Lung (tissue), 12 donors: ENCODE data around the gene IFITM1. TPM values are rescaled to one million over a fixed set of nuclear protein-coding genes. Genes with fewer than 3 reads are reported as not detected.

Experiments used
- ATAC-seq: fragments of 200-7000 bp; cut with Tn5 transposase; one replicate; pipeline ENCODE4 v1.9.1; 2020; ENCODE audit warnings: moderate number of reproducible peaks; ENCODE audit not compliant: insufficient read depth, low FRiP score
- DNase-seq, 3 donors: peaks; one replicate each; pipeline ENCODE4 v3.0.0-alpha.2; 2013 to 2017
- H3K27ac ChIP-seq, 2 donors: one replicate each; pipeline ENCODE4 v1.5.1; 2013; ENCODE audit warnings: mild to moderate bottlenecking in 2 of 2, moderate library complexity in 2 of 2, control low read depth in 1 of 2, inconsistent platforms in 1 of 2, low read depth in 1 of 2, low read length in 1 of 2
- H3K27me3 ChIP-seq, 3 donors: one replicate each; pipeline ENCODE4 v1.5.1; 2013; ENCODE audit warnings: low read length in 2 of 3; ENCODE audit not compliant: control insufficient read depth in 3 of 3, insufficient read depth in 3 of 3
- H3K36me3 ChIP-seq, 4 donors: one replicate each; pipeline ENCODE4 v1.5.1; 2013; ENCODE audit warnings: low read length in 4 of 4, mild to moderate bottlenecking in 1 of 4, moderate library complexity in 1 of 4; ENCODE audit not compliant: control insufficient read depth in 4 of 4, insufficient read depth in 4 of 4
- H3K4me1 ChIP-seq, 5 donors: one replicate each; pipeline ENCODE4 v1.5.1; 2013; ENCODE audit warnings: low read length in 5 of 5, mild to moderate bottlenecking in 2 of 5, moderate library complexity in 1 of 5; ENCODE audit not compliant: control insufficient read depth in 5 of 5, insufficient read depth in 5 of 5
- H3K4me3 ChIP-seq: one replicate; pipeline ENCODE4 v1.5.1; 2013; ENCODE audit warnings: mild to moderate bottlenecking, control low read depth, moderate library complexity
- H3K9ac ChIP-seq, 2 donors: one replicate each; pipeline ENCODE4 v1.5.1; 2013; ENCODE audit warnings: low read length in 2 of 2, control low read depth in 1 of 2; ENCODE audit not compliant: insufficient read depth in 1 of 2
- H3K9me3 ChIP-seq, 4 donors: one replicate each; pipeline ENCODE4 v1.5.1; 2013; ENCODE audit warnings: low read length in 3 of 4, mild to moderate bottlenecking in 1 of 4, moderate library complexity in 1 of 4; ENCODE audit not compliant: control insufficient read depth in 4 of 4, insufficient read depth in 3 of 4
- CTCF ChIP-seq: IDR thresholded peaks from 2 replicates; pipeline ENCODE4 v1.5.1; 2012; ENCODE audit warnings: mild to moderate bottlenecking; ENCODE audit errors: control extremely low read depth, extremely low read depth
- WGBS, 2 donors: extraction: QIAGEN DNeasy Blood & Tissue Kit; methylation state at CpG; one replicate each; pipeline ENCODE4 v1.1.7; 2013; 5-methylcytosine and 5-hydroxymethylcytosine counted together
- polyA plus RNA-seq, 2 donors: library from polyadenylated mRNA; stranded (reverse); fragments of 200-250 nt; gene quantifications; one replicate each; pipeline ENCODE4 v1.2.1, GENCODE V29; 2013
- total RNA-seq, 2 donors: library from RNA; depleted of rRNA in 1 of 2; stranded (reverse); fragments of >200 nt in 1 of 2; gene quantifications; one replicate each; pipeline ENCODE4 v1.2.1, GENCODE V29; 2014 to 2021
- donor health status: control.
- donor health status: control.
- donor health status: Bipolar disorder and iron deficiency.
- donor health status: healthy.
- donor health status: DM: yes; HTN: yes; CAD: no.

Gene IFITM1
- total and polyA plus RNA-seq, 4 donors = 53.3 to 531 (median 189) TPM

- WGBS, 2 donors = 77 to 89% methylated on average over 36 to 52 of the region's 52 CpGs
- ATAC-seq (no peak), DNase-seq (no peak)
- Histone ChIP-seq H3K27me3 (peaks cover 0 to 8% (median 6%) of the 10 kb centered on the region in 3 donors), H3K9ac (no peak overlapping the region), H3K9me3 (no peaks in the 10 kb centered on the region), H3K4me1 (peaks cover 0 to 16% (median 4%) of the 10 kb centered on the region in 5 donors), H3K4me3 (no peak overlapping the region), H3K36me3 (no peaks in the 10 kb centered on the region), H3K27ac (no peak overlapping the region)
- no peak for TF ChIP-seq CTCF
These were observed 9.8 kb upstream of the IFITM1 start for GRCh38 chr11:304061-304506.

DNA sequence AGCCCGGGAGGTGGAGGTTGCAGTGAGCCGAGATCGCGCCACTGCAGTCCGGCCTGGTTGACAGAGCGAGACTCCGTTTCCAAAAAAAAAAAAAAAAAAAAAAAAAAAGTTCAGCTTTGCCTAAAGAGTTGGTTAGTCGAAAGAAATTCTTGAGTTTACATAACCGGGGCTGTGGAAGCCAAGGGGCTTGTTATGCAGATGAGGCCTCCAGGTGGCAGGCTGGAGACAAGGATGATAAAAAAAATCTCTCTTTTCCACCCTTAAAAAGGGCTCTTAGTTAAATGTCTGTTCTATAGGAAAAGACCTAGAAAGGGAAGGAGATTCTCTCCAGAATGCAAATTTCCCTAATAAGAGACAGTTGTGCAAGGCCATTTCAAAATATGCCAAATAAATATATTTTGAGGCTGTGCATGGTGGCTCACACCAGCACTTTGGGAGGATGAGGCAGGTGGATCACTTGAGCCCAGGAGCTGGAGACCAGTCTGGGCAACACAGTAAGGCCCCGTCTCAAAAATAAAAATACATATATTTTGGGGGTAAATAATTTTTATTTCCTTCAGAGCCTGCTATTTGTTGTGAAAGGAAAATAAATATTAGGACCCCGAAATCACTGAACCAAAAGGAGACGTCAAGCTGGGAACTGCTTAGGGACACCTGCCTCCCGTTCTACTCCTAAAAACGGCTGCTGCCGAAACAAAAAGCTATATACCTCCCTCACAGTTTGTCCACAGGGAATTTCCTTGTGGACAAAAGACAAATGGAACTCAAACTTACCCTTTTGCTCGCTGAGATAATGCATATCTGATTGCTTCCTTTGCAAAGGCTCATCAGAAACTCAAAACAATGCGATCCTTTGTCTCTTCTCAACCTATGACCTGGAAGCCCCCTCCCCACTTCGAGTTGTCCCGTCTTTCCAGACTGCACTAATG is 8.7 kb upstream of the IFITM1 start:
- peak; percentile 85 to 95 (median 90) for DNase-seq
- TF ChIP-seq CTCF = peak; percentile 64

DNA sequence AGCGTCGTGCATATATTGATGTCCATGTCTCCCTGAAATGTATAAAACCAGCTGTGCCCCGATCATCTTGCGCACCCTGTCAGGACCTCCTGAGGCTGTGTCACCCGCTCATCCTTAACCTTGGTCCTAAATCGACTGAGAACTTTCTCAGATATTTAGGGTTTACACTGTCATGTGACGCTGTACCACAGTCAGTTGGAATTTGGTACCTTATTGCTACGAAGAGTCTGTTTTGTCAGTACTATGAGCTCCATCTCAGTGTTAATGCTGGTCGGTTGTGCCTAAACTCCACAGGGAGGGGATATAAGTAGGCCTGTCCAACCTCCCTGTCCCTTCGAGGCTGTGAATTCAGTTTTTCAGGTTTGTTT is 8.0 kb upstream of the IFITM1 start:
- 94 to 95% methylated on average over 10 of the region's 10 CpGs for WGBS, 2 donors
- H3K4me3 ChIP-seq = no peak overlapping the region
- no peak overlapping the region for H3K9ac ChIP-seq
- no peaks in the 10 kb centered on the region for H3K27me3 ChIP-seq
- H3K27ac ChIP-seq = peak overlapping the region in 1 of 2 donors; percentile 21
- no peak for TF ChIP-seq CTCF
- no peaks in the 10 kb centered on the region for H3K9me3 ChIP-seq
- ATAC-seq = no peak
- H3K36me3 ChIP-seq = no peaks in the 10 kb centered on the region
- peaks cover 0 to 22% (median 4%) of the 10 kb centered on the region in 5 donors for H3K4me1 ChIP-seq
- DNase-seq = no peak

More for the DNA sequence above, 8.7 kb upstream of the IFITM1 start:
- Histone ChIP-seq H3K27ac (peak overlapping the region in 1 of 2 donors; percentile 21), H3K4me3 (no peak overlapping the region), H3K9me3 (no peaks in the 10 kb centered on the region), H3K4me1 (peaks cover 0 to 24% (median 4%) of the 10 kb centered on the region in 5 donors), H3K36me3 (no peaks in the 10 kb centered on the region), H3K27me3 (peaks cover 0 to 6% (median 6%) of the 10 kb centered on the region in 3 donors), H3K9ac (no peak overlapping the region)
- WGBS, 2 donors = 35 to 43% methylated on average over 19 of the region's 19 CpGs
- no peak for ATAC-seq
